ENCODE data around the gene LZTR1. TPM values are rescaled to one million over a fixed set of nuclear protein-coding genes. Genes with fewer than 3 reads are reported as not detected.

Gene LZTR1
- total and polyA plus RNA-seq, 7 donors: 17.1 to 37.1 (median 27.2) TPM

- H3K27ac ChIP-seq: peak overlapping the region; percentile 71
- TF ChIP-seq CTCF (IDR thresholded peaks at IDR 0.05): no peak
- H3K4me3 ChIP-seq: no peak overlapping the region
- no peaks in the 10 kb centered on the region for H3K27me3 ChIP-seq (ENCODE audit: insufficient read depth in 3 of 3, low read length in 2 of 3)
- peaks cover 30% of the 10 kb centered on the region for H3K4me1 ChIP-seq
- DNase-seq: no peak
- ATAC-seq: no peak
- 98 to 100% (median 100%) methylated on average over 1 of the region's 1 CpG for WGBS, 3 donors
- intact Hi-C loops (cut with DNase I): loop anchor here in 1 of 2 donors (10.0 kb wide), 1 partner anchor 82 kb away; no protein-coding TSS in a partner anchor
- peaks cover 5 to 27% of the 10 kb centered on the region in 2 donors for H3K36me3 ChIP-seq (ENCODE audit: insufficient read depth in 1 of 2, low read depth in 1 of 2)
- H3K9me3 ChIP-seq: no peaks in the 10 kb centered on the region
These were observed 35.1 kb upstream of the LZTR1 start for GRCh38 chr22:20946991-20947390.

- Histone ChIP-seq H3K4me1 (peaks cover 27% of the 10 kb centered on the region), H3K9me3 (no peaks in the 10 kb centered on the region), H3K27ac (no peak overlapping the region), H3K27me3 (ENCODE audit: insufficient read depth in 3 of 3, low read length in 2 of 3) (no peaks in the 10 kb centered on the region), H3K36me3 (ENCODE audit: insufficient read depth in 1 of 2, low read depth in 1 of 2) (peaks cover 5 to 36% of the 10 kb centered on the region in 2 donors), H3K4me3 (no peak overlapping the region)
- intact Hi-C loops (cut with DNase I): loop anchor here in 1 of 2 donors (10.0 kb wide), 1 partner anchor 84 kb away; no protein-coding TSS in a partner anchor
- DNase-seq (no peak), ATAC-seq (no peak)
- TF ChIP-seq CTCF (IDR thresholded peaks at IDR 0.05): no peak
- 29 to 77% (median 57%) methylated on average over 5 of the region's 5 CpGs for WGBS, 3 donors
These were observed 33.6 kb upstream of the LZTR1 start for GRCh38 chr22:20948450-20948849.

- no peak overlapping the region for H3K27ac ChIP-seq
- TF ChIP-seq CTCF (IDR thresholded peaks at IDR 0.05): no peak
- H3K9me3 ChIP-seq: no peaks in the 10 kb centered on the region
- peaks cover 27% of the 10 kb centered on the region for H3K4me1 ChIP-seq
- intact Hi-C loops (cut with DNase I): loop anchor here in 1 of 2 donors (10.0 kb wide), 1 partner anchor 84 kb away; no protein-coding TSS in a partner anchor
- H3K36me3 ChIP-seq (ENCODE audit: insufficient read depth in 1 of 2, low read depth in 1 of 2): peaks cover 5 to 42% of the 10 kb centered on the region in 2 donors
- ATAC-seq (no peak), DNase-seq (no peak)
- no peak overlapping the region for H3K4me3 ChIP-seq
- no peaks in the 10 kb centered on the region for H3K27me3 ChIP-seq (ENCODE audit: insufficient read depth in 3 of 3, low read length in 2 of 3)
- 92 to 94% (median 93%) methylated on average over 5 of the region's 5 CpGs for WGBS, 3 donors
These were observed 33.1 kb upstream of the LZTR1 start for GRCh38 chr22:20948989-20949388.

- no peak overlapping the region for H3K4me3 ChIP-seq
- H3K27ac ChIP-seq: no peak overlapping the region
- no peaks in the 10 kb centered on the region for H3K9me3 ChIP-seq
- intact Hi-C loops (cut with DNase I): loop anchor here (5.0 to 10.0 kb wide), 2 partner anchors 32 to 85 kb away; partner anchors contain the start of gene CRKL (in 1 of the 2)
- no peaks in the 10 kb centered on the region for H3K27me3 ChIP-seq (ENCODE audit: insufficient read depth in 3 of 3, low read length in 2 of 3)
- H3K4me1 ChIP-seq: peaks cover 27% of the 10 kb centered on the region
- DNase-seq (no peak), ATAC-seq (no peak)
- peaks cover 5 to 42% of the 10 kb centered on the region in 2 donors for H3K36me3 ChIP-seq (ENCODE audit: insufficient read depth in 1 of 2, low read depth in 1 of 2)
- TF ChIP-seq CTCF (IDR thresholded peaks at IDR 0.05): no peak
- 81 to 88% (median 85%) methylated on average over 13 of the region's 13 CpGs for WGBS, 3 donors
These were observed 32.4 kb upstream of the LZTR1 start for GRCh38 chr22:20949698-20950183.
